ENCODE results near the gene FAM181B. TPM values are rescaled to one million over a fixed set of nuclear protein-coding genes. Genes with fewer than 3 reads are reported as not detected.
A peak's percentile ranks its signal among the peaks of the same experiment; 100 is the strongest.

FAM181B gene
- total and polyA plus RNA-seq, 2 donors (not counting 3 experiments of a cell fraction or from before 2014, with no cell fraction given) = not detected

- Histone ChIP-seq H3K9me3 (replicated peaks; ENCODE audit: control insufficient read depth, insufficient read depth, low read length) (no peaks in the 10 kb centered on the region), H3K4me1 (ENCODE audit: control insufficient read depth, extremely low read depth, insufficient read depth, low read length) (no peaks in the 10 kb centered on the region), H3K4me2 (ENCODE audit: insufficient read depth, low read length) (no peak overlapping the region), H3K36me3 (ENCODE audit: control insufficient read depth in 2 of 2, extremely low read depth in 1 of 2, insufficient read depth in 2 of 2, low read length in 2 of 2) (no peaks in the 10 kb centered on the region), H2AFZ (ENCODE audit: low read depth, low read length) (no peak overlapping the region), H3K27ac (ENCODE audit: insufficient read depth, low read depth, low read length) (no peak overlapping the region), H3K4me3 (replicated peaks in 1 of 3; ENCODE audit: insufficient read depth in 1 of 3, low read depth in 1 of 3, low read length in 3 of 3) (no peak overlapping the region), H3K79me2 (ENCODE audit: control insufficient read depth, insufficient read depth, low read length) (no peaks in the 10 kb centered on the region), H3K9ac (replicated peaks; ENCODE audit: extremely low read depth, insufficient read depth, low read length) (no peak overlapping the region), H3K9me1 (replicated peaks; ENCODE audit: control insufficient read depth, extremely low read depth, insufficient read depth, low read length) (no peaks in the 10 kb centered on the region), H4K20me1 (replicated peaks; ENCODE audit: control insufficient read depth, extremely low read depth, insufficient read depth, low read length) (no peaks in the 10 kb centered on the region), H3K27me3 (ENCODE audit: control insufficient read depth in 2 of 2, insufficient read depth in 2 of 2, low read length in 2 of 2) (peaks cover 4 to 6% of the 10 kb centered on the region in 2 experiments)
- intact Hi-C loops (cut with micrococcal nuclease) = loop anchor here (2.0 kb wide), 1 partner anchor 19 kb away; no protein-coding TSS in a partner anchor
- ChIA-PET CTCF (interaction anchor here (1.0 to 2.4 kb wide), 10 partner anchors 9 to 591 kb away, joined by 3 to 15 read pairs (median 6); no protein-coding TSS in a partner anchor), POLR2A (no interaction called here)
- peak; percentile 50 for DNase-seq (ENCODE audit: low read depth, low spot score)
- dilution Hi-C loops (cut with MboI; ENCODE audit: extremely low pct_ligation_motif_present, low sequenced_read_pairs) = no loop called here
- no TSS peak for BruUV-seq (replicated peaks)
- peak; percentile 48 for FAIRE-seq
- peak; percentile 61 to 62 for TF ChIP-seq CTCF (IDR thresholded peaks at IDR 0.05; ENCODE audit: extremely low read depth in 1 of 2, insufficient read depth in 1 of 2, low read depth in 1 of 2, low read length in 2 of 2)
- no peak for TF ChIP-seq GATA2 (IDR thresholded peaks at IDR 0.05; ENCODE audit: insufficient read depth, insufficient read length, low read depth, low read length)
These were observed 31.7 kb downstream of the FAM181B start for GRCh38 chr11:82701847-82702520.
